Ecto neural progenitor cell (in vitro differentiated cells): ENCODE data around the gene GLT8D2.
A peak's percentile ranks its signal among the peaks of the same experiment; 100 is the strongest.
"Not testable (repeated sequence)": the region's sequence is repeated elsewhere in the genome, so short reads cannot be mapped to it uniquely, and the experiment has no call there.

Experiments used
- DNase-seq: peaks from one replicate; pipeline ENCODE4 v3.0.0-alpha.2; 2018; ENCODE audit warnings: low spot score

GLT8D2 gene

DNA sequence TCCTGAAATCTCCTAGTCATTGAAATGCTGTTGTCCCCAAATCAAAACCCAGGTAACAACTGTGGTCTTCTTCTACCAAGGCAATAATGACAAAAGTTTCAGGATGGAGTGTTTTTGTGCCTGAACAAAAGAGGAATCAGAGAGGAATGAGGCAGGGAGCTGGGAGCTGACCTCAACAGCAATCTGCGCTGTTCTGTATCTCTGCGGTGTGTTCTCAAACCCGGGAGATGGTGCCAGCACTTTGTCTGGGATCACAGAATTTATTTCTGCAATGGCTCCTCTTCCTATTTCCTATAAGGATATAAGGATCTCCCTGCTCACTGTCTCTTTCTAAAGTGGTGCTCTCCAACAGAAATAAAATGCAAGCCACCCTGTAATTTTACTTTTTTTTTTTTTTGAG is 449 bp upstream of the GLT8D2 start:
- DNase-seq = no peak

DNA sequence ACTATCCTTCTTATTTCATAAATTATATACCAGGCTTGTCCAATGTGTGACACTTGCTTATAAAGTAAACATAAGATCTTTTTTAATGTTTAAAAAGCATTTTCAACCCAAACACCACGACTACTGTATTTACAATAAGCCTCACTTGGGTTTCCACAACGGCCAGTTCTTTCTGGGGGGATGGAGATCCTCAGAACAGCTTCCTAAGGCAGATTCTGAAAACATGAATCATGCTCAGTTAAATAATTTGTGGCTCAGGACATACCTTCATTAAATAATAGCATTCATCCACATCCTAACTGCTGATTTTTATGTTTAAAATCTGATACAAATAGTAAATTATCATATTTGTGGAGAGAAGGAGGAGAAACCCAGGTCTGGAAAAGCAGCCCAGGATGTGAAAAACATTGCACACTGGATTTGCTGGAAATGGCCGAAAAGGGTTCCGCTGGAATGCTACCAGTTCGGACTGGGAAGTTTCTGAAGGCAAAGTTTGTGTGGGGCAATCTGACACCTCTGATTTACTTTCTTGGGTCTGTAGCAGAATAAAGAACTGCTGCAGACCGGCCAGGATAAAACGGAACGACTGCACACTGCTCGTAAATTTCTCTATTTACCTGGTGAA is 597 bp downstream of the GLT8D2 start:
- DNase-seq = no peak

DNA sequence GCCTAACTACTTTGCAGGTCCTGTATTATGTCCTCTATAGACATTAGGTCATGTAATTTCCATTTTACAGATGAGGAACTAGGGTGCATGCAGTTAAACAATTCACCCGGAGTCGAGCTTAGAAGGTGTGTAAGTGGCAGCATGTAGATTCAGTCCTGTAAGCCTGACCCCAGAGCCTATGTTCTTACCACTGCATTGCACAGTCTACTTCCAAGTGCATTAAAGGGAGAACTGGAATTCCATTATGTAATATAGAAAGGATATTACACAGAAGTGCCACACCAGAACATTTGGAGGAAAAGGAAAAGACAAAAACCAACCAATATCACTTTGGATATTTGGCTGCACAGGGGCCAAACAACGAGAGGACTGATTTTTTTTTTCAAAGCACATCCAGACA is 1.2 kb downstream of the GLT8D2 start:
- no peak for DNase-seq

DNA sequence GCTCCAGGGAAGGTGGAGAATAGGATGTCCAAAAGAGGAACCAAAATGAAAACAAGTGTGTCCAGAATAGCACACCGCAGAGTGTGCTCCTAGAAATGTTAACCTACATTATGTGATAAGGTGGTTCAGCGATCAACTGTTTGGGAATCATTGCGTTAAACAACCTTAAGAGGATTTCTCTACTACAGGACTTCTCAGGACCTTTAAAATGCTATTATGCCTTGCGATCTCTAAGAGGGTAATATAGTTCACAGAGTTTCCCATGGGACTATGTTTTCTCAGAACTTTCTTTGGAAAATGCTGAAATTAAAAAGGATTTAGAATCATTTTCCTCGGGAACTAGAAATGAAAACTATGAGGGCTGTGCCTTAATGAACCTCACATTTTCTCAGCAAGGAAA is 1.8 kb downstream of the GLT8D2 start:
- DNase-seq = no peak

DNA sequence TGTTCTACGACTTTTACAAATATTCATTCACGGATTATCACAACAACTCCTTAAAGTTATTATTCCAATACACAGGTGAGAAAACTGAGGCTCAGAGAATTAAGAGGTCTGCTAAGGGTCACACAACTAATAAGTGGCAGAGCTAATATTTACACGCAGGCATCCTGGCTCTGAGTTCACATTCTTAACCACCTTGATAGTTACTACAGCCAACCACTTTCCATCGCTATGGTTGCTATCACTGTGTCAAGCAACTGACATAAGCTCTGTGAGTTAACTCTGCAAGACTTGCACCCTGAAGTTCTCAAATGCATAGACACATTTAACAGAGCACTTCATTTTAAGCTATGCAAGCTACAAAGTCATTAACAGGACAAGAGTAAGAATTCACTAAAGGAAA is 3.7 kb downstream of the GLT8D2 start:
- no peak for DNase-seq

DNA sequence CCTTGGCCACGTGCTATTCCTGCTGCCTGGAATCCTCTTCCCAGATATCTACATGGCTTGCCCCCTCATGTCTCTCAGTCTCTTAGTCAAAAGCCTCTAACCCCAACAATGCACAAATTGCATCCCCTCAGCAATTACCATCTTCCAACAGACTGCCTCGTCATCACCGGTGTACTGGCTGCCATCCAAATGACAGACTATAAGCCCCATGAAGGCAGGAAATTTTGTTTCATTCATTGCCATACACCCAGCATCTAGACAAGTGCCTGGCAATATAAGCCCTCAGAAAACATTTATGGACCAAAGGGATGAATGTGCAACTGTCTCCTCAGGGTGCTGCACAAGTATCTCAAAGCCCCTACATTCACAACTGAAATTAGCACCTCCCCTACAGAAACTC is 5.8 kb downstream of the GLT8D2 start:
- no peak for DNase-seq

DNA sequence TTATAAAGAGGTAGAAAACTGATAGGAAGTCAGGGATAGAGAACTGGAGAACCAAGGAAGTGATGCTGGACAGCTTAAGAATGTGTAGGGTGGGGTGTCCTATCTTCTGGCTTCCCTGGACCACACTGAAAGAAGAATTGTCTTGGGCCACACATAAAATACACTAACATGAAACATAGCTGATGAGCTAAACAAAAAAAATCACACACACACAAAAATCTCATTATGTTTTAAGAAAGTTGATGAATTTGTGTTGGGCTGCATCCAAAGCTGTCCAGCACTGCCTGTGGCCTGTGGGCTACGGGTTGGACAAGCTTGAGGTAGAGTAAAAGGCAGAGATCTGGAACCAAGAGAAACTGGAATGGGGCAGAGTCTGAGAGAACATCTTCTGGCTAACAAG is 7.4 kb downstream of the GLT8D2 start:
- no peak for DNase-seq

DNA sequence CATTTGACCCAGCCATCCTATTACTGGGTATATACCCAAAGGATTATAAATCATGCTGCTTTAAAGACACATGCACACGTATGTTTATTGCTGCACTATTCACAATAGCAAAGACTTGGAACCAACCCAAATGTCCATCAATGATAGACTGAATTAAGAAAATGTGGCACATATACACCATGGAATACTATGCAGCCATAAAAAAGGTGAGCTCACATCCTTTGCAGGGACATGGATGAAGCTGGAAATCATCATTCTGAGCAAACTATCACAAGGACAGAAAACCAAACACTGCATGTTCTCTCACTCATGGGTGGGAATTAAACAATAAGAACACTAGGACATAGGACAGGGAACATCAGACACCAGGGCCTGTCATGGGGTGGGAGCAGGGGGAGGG is 10.2 kb downstream of the GLT8D2 start:
- DNase-seq = not testable (repeated sequence)

DNA sequence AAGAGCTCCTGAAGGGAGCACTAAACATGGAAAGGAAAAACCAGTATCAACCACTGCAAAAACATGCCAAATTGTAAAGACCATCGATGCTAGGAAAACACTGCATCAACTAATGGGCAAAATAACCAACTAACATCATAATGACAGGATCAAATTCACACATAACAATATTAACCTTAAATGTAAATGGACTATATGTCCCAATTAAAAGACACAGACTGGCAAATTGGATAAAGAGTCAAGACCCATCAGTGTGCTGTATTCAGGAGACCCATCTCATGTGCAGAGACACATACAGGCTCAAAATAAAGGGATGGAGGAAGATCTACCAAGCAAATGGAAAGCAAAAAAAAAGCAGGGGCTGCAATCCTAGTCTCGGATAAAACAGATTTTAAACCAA is 13.8 kb downstream of the GLT8D2 start:
- not testable (repeated sequence) for DNase-seq

DNA sequence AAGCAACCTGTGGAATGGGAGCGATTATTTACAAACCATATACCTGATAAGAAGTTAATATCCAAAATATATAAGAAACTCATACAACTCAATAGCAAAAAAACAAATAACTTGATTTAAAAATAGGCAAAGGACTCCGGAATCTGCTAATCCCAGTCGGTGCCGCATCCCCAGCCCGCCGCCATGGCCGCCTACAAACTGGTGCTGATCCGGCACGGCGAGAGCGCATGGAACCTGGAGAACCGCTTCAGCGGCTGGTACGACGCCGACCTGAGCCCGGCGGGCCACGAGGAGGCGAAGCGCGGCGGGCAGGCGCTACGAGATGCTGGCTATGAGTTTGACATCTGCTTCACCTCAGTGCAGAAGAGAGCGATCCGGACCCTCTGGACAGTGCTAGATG is 19.4 kb downstream of the GLT8D2 start:
- DNase-seq = not testable (repeated sequence)

DNA sequence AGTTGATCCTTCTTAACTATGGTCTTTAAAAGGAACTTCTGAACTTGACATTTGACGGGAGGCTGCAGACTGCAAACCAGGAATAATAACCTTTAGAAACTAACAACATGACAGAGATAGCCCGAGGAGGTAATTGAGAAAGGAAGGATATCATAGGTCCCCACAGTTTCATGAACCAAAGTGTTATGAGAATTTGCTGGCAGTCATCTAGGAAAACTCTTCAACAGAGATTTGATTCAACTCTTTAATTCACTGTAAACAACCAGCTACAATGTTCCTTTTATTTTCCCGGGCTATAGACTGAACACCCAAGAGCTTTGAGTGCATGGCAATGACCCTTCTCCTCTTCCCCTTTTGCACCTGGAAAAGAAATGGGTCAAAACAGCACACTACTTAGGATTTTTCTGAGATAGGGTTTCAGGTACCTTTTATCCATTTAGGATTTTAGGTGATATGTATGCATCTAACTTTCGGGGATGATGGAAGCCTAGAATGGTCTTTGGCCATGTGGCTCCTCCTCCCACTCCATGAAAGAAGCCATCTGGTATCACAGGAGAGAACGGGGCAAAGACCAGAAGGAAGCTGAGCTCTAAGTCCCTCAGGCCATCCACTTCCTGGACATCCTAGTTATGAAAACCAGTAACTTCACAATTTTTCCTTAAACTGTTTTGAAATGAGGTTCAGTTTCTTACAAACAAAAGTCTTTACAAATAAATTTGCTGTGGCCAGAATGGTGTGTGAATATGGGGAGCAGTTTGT is 23.0 kb downstream of the GLT8D2 start:
- no peak for DNase-seq

DNA sequence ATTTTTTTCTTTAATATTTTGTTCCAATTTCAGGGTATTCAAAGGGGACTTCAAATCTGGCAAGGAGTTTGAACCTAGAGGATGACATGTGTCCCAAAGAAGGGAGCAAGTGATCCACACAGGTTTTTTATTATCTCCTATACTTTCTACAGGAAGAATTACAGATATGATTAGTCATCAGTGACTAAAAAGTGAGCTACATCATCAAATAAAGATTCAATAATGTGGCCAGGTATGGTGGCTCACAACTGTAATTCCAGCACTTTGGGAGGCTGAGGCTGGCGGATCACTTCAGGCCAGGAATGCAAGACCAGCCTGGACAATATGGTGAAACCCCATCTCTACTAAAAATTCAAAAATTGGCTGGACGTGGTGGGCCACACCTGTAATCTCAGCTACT is 24.2 kb downstream of the GLT8D2 start:
- DNase-seq = no peak

DNA sequence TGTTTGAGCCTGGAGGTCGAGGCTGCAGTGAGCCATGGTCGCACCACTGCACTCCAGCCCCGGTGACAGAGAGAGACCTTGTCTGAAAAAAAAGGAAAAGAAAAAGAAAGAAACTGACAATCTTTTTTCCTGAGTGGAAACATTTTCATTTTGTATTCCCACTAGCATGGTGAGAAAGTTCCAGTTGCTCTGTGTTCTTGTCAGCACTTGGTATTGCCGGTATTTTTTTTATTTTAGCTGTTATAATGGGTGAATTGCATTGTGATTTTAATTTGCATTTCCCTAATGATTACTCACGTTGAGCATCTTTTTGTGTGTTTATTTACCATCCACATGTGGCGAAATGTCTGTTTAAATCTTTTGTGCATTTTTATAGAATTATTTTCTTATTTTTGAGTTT is 25.6 kb downstream of the GLT8D2 start:
- no peak for DNase-seq

DNA sequence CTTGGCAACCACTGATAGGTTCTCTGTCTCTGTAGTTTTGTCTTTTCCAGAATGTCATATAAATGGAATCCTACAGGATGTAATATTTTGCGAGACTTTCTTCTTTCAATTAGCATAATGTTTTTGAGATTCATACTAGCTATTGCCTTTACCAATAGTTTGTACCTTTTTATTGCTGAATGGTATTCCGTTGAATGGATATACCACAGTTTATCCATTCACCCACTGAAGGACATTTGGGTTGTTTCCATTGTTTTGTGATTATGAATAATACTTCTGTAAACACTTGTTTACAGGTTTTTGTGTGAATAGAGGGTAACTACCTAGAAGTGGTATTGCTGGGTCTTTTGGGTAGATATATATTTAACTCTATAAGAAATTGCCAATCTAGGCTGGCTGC is 26.3 kb downstream of the GLT8D2 start:
- DNase-seq = no peak

DNA sequence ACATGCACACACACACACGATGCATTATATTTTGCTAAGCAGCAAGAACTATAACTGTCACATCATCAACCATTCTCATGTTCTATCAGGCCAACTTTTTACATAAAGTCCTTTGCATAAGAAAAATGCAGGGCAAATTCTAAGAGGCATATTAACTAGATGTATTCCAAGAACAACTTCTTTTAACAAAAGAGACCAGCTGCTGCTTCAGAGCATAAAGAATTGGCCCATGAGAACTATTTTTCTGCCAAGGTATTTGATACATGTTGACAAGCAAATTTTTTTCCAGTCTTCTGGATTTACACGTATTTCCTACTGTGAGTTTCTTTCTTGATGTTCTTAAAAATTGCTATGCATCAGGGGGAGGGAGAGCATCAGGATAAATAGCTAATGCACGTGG is 27.2 kb downstream of the GLT8D2 start:
- DNase-seq = no peak

DNA sequence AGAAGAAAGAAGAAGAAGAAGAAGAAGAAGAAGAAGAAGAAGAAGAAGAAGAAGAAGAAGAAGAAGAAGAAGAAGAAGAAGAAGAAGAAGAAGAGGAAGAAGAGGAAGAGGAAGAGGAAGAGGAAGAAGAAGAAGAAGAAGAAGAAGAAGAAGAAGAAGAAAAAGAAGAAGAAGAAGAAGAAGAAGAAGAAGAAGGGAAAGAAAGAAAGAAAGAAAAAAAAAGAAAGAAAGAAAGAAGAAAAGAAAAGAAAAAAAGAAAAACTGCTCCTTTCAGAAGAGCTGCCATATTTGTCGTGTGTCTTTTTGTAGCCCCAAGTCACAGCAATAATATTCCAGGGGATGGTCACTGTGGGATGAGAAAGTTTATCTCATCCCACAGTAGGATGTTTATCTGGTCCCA is 28.1 kb downstream of the GLT8D2 start:
- DNase-seq = not testable (repeated sequence)

DNA sequence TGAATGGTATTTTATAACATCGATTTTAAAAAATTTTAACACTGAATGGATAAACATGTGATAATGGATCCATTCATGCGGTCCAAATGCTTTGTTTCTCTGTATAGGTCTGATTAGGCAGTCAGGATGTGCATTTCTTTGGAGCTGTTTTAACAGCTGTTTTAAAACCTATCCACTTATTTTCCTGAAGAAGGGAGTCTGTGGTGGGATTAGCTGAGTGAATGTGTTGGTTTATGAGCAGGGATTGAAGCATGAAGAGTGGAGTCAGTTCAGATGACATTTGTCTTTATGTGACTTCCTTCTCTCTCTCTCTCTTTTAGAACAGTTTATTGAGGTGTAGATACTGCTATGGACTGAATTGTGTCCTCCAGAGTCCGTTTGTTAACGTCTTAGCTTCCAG is 37.7 kb downstream of the GLT8D2 start:
- DNase-seq = no peak

DNA sequence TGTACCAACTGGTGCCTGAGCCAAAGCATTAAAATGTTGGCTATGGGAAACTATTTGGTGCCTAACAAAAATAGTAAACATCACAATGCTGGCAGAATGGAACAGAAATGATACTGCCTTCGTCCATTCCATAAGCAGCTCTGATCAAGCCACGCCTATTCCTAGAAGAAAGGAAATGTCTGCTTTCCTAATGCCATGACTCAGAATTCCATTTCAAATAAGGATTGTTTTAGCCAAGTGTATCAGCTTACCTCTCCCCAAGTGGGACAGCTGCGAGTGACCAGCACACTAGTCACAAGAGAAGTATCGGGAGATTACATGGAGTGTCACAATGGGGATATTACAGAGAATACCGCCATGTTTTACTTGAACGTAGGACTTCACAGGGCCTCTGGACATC is 38.7 kb downstream of the GLT8D2 start:
- DNase-seq = no peak

DNA sequence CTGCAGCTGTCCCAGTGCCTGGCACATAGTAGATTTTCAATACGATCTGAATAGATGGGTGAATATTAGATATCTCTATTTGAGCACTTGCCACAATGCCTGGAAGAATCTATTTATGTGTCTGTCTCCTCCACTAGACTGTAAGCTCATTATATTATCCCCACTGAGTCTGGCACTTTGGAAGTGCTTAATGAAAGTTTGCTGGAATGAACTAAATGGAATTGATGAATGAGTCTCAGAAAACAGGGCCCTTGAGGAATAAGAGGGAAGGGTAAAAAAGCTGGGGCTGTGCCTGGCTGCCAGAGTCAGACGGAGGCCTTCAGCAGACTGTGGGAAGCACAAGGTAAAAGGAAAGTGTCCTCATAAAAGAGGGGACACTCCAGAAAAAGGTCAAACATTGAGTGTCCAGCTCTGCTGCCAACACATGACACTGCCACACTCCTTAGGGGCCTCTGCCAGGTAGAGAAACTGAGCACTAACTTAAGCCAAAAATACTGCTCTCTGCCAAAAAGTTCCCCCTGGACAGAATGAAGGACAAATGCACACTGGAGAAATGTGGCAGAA is 39.3 kb downstream of the GLT8D2 start:
- no peak for DNase-seq

DNA sequence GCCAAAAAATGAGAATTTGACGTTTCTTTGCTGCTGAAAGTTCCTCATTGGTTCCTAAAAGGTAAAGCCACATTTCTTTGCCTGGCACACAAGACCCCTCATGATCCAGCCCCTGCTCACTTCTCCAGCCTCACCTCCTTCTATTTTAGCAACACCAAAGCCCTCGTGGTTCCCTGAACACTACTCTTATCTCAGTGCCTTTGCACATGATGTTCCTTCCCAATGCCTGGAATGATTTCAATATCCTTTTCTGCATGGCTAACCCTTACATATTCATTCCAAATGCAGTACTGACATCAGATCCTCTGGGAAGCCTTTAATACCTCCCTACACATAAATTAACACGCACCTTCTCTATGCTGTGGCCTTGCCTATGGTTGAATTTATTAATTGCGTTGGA is 39.9 kb downstream of the GLT8D2 start:
- peak; percentile 7 for DNase-seq

DNA sequence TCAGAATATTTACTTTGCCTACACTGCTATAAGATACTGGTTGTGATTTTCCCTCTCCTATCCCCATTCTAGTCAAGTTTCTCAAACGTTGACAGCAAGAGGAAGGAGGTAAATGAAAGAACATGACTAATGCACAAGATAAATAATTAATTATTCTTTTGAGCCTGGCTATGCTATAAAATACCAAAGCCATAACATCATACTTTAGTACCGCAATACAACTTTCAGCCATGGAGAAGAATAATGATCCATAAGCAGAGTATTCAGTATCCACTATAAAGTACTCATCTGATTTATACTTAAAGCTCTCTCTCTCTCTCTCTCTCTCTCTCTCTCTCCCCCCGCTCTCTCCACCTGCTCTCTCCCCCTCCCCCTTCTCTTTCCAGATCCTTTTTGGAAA is 43.1 kb downstream of the GLT8D2 start:
- DNase-seq = no peak

DNA sequence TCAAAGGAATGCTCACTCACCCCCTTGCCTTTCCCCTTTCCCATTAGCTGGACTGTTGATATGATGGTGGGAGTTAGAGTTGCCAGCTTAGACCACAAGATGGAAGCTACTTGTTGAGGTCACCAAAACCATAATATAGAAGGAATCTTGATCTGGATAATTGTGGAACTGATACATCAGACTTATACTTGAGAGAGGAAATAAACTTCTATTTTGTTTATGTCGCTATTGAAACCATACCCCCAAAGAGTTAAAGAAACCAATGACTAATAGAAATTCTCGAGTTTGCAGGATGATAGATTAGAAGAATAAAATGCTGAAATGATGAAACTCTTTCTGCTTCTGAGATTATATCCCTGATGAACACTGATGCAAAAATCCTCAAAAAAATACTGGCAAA is 46.4 kb downstream of the GLT8D2 start:
- DNase-seq = no peak

DNA sequence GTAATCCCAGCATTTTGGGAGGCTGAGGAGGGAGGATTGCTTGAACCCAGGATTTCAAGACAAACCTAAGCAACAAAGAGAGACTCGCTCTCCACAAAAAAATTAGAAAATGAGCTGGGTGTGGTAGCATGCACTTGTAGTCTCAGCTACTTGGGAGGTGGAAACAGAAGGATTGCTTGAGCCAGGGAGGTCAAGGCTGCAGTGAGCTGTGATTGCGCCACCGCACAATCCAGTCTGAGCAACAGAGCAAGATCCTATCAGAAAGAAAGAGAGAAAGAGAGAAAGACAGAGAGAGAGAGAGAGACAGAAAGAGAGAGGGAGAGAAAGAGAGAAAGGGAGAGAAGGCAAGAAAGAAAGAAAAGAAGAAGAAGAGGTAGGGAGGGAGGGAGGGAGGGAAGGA is 47.3 kb downstream of the GLT8D2 start:
- DNase-seq = no peak
